AG04449 (cell line): ENCODE measurements around the gene KCTD16.

Experiments used
- CTCF ChIA-PET: fragments of 350-600 bp; formaldehyde crosslinking; extraction: SDS; loops from one replicate; lab custom pipeline; 2021; ENCODE audit warnings: antibody characterized with exemption; lab: Yijun Ruan, JAX
- POLR2A ChIA-PET: fragments of 400-600, 350-600 bp; formaldehyde crosslinking; extraction: SDS; loops from one replicate; lab custom pipeline; 2020; ENCODE audit warnings: antibody characterized with exemption, inconsistent platforms; lab: Yijun Ruan, JAX
- DNase-seq: peaks from one replicate; pipeline ENCODE4 v3.0.0-alpha.2; 2010; ENCODE audit warnings: low read depth, low spot score
- H3K4me3 ChIP-seq: 2 replicates; pipeline ENCODE4 v1.5.1; 2011; ENCODE audit warnings: low read depth, mild to moderate bottlenecking, control low read depth, low read length
- CTCF ChIP-seq: IDR thresholded peaks from one replicate; pipeline ENCODE4 v1.5.1; 2011; ENCODE audit warnings: mild to moderate bottlenecking, moderate library complexity, low read length, control low read depth, inconsistent platforms; ENCODE audit not compliant: insufficient read depth; ENCODE audit errors: missing control alignments

Gene KCTD16

GRCh38 chr5:144248015-144248414 is 77.3 kb downstream of the KCTD16 start:
- DNase-seq: no peak
- no peak overlapping the region for H3K4me3 ChIP-seq
- ChIA-PET CTCF (interaction anchor here (1.1 to 1.7 kb wide), 2 partner anchors 10 to 13 kb away, joined by 3 to 4 read pairs; no protein-coding TSS in a partner anchor), POLR2A (no interaction called here)
- no peak for TF ChIP-seq CTCF

- H3K4me3 ChIP-seq: no peak overlapping the region
- TF ChIP-seq CTCF: no peak
- ChIA-PET POLR2A (no interaction called here), CTCF (no interaction called here)
- no peak for DNase-seq
Observed at GRCh38 chr5:144249755-144250464, 79.2 kb downstream of the KCTD16 start.

- no peak for TF ChIP-seq CTCF
- ChIA-PET POLR2A (no interaction called here), CTCF (no interaction called here)
- no peak for DNase-seq
- no peak overlapping the region for H3K4me3 ChIP-seq
Observed at GRCh38 chr5:144254552-144254951, 83.9 kb downstream of the KCTD16 start.

GRCh38 chr5:144260121-144260520 is 89.4 kb downstream of the KCTD16 start:
- CTCF ChIA-PET: interaction anchor here (0.6 kb wide), 1 partner anchor 167 kb away, joined by 3 read pairs; no protein-coding TSS in a partner anchor
- no peak overlapping the region for H3K4me3 ChIP-seq
- no peak for DNase-seq
- no peak for TF ChIP-seq CTCF
- POLR2A ChIA-PET: no interaction called here

DNA sequence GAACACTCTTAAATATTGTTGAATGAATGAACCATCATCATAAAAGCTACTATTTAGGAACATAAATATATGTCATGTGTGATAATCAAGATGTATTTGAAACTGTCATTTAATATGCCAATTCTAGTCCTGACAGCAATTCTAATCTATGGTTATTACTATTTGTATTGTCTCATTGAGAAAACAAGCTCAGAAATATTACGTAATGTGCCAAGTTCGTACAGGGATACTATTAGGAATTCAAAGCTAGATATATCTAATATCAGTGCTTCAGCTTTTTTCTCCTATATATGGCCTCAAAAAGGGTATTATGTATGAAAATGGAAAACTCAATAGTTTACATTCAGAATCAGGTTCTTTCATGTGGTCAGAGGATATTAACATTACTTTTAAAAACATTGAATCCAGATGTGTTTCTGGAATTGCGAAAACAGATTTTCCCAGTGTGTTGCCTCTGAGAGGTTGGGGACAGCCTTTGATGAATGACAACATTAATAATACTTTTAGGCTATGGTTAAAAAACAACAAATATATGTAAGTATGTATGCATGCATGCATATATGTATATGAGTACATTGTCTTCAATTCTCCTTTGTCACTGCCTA is 95.1 kb downstream of the KCTD16 start:
- no peak for TF ChIP-seq CTCF
- CTCF ChIA-PET: no interaction called here
- no peak for DNase-seq
- POLR2A ChIA-PET: no interaction called here
- no peak overlapping the region for H3K4me3 ChIP-seq

- no peak for TF ChIP-seq CTCF
- no peak for DNase-seq
- POLR2A ChIA-PET: no interaction called here
- CTCF ChIA-PET: no interaction called here
- no peak overlapping the region for H3K4me3 ChIP-seq
Observed at GRCh38 chr5:144267961-144268513, 97.4 kb downstream of the KCTD16 start.
